GM12875 (cell line): ENCODE measurements around the gene RBM47.

Source experiments
- H3K4me3 ChIP-seq: one replicate; pipeline ENCODE4 v1.5.1; 2011; ENCODE audit warnings: low read depth, low read length, control low read depth
- CTCF ChIP-seq: IDR thresholded peaks from 2 replicates; pipeline ENCODE4 v1.5.1; 2011; ENCODE audit warnings: low read depth, mild to moderate bottlenecking, control low read depth, inconsistent platforms, low read length, moderate library complexity, borderline replicate concordance; ENCODE audit not compliant: insufficient read depth

The RBM47 gene

DNA sequence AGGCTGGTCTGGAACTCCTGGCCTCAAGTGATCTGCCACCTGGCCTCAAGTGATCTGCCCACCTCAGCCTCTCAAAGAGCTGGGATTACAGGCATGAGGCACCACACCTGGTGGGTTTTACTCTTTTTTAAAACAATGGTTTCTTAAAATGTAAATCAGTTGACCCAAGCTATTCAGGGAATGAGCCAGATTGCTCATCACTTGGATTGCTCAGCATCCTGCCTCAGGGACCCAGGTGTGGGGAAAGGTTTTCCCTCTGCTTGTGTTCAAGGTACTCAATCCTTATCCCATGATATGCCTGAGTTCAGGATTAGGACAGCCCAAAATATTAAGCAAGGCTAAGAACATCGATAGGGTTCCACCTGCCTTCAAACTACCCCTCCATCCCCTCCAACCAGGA, 227.1 kb downstream of the RBM47 start:
- TF ChIP-seq CTCF = no peak
- no peak overlapping the region for H3K4me3 ChIP-seq

GRCh38 chr4:40401631-40402030, 228.0 kb downstream of the RBM47 start:
- no peak for TF ChIP-seq CTCF
- no peak overlapping the region for H3K4me3 ChIP-seq

DNA sequence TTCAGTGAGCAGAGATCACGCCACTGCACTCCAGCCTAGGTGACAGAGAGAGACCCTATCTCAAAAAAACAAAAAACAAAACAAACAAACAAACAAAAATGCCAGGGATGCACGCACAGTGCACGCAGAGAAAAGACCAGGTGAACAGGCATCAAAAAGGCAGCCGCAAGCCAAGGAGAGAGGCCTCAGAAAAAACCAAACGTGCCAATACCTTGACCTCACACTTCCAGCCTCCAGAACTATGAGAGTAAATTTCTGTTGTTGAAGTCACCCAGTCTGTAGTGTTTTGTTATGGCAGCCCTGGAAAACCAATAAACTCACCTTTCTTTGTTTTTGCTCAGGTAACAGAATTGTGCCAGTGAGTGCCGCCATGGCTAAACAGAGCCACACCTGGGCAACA, 228.6 kb downstream of the RBM47 start:
- H3K4me3 ChIP-seq = no peak overlapping the region
- no peak for TF ChIP-seq CTCF

GRCh38 chr4:40399578-40399977, 230.1 kb downstream of the RBM47 start:
- no peak for TF ChIP-seq CTCF
- H3K4me3 ChIP-seq = no peak overlapping the region

DNA sequence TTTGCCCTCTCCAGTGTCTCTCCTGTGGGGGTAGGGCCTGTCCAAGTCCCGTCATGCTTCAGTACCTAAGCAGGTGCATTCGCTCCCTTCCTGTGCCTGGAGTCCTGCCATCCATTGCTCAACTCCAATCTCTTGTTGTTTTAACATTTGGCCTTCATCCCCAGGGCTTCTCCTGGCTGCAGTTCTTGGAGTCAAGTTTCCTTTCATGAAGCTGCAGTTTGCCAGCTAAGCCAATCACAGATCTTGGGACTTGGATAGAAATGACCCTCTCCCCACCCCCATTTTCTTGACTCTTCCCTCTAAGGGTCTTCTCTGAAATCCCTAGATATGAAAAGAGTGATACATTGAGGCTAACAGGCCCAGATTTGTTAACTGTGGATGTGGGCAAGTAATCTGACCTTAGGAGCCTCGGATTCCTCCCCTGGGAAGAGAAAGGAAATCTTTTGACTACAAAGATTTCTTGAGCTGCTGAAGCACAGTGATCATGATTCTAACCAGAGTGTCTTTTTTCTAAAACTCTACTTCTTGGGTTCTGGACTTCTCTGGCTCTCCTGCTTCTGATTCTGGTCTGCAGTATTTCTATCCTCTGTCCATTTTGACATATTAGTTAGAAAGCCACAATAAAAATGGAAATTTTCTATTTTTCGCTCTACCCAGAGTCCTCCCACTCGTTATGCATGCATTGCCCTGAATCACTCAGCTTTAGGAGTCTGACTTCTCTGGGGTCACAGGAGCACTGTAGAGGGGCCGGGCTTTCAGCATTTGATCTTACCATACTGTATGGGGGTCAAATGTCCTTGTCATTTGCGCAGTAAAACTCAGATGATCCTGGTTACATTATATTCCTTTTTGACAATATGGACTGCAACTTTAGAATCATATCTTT, 233.5 kb downstream of the RBM47 start:
- TF ChIP-seq CTCF = no peak
- H3K4me3 ChIP-seq = no peak overlapping the region

DNA sequence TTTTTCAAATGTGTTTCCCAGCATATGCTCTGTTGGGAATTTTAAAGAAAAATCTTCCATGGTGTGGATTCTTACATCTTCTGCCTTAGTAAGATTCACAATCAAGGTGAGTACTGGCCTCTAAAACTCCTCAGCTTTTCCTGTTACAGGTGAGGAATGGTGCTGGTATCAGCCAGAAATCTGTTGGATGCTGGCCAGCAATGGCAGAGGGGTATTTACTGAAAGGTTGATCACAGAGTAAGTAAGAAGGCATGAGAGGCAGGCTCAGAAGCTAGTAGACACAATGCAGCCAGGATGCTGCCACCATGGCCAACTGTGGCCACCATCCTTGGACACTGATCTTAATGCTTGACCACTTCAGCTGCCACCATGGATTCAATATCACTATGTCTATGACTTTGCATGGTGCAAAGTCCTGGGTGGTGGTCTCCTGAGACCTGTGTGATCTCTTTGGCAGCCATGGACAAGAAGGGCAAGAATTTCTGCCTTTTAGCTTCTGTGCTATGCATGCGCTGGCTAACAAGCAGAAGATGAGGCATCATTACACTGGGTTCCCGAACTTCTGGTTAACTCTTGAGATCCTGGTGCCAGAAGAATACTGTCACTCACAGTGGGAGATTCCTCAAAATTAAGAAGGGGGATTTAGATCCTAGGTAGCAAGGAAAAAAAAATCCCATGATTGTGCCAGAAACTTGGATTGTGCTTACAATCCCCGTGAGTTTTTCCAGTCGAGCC, 234.3 kb downstream of the RBM47 start:
- TF ChIP-seq CTCF = no peak

More for the DNA sequence above, 234.3 kb downstream of the RBM47 start:
- no peak overlapping the region for H3K4me3 ChIP-seq
